Dedifferentiated amniotic fluid mesenchymal stem cell (primary cell): ENCODE data around the gene OXLD1.

Experiments
- DNase-seq: peaks from one replicate; pipeline ENCODE4 v3.0.0-alpha.2; 2016; ENCODE audit errors: extremely low spot score

Gene OXLD1

DNA sequence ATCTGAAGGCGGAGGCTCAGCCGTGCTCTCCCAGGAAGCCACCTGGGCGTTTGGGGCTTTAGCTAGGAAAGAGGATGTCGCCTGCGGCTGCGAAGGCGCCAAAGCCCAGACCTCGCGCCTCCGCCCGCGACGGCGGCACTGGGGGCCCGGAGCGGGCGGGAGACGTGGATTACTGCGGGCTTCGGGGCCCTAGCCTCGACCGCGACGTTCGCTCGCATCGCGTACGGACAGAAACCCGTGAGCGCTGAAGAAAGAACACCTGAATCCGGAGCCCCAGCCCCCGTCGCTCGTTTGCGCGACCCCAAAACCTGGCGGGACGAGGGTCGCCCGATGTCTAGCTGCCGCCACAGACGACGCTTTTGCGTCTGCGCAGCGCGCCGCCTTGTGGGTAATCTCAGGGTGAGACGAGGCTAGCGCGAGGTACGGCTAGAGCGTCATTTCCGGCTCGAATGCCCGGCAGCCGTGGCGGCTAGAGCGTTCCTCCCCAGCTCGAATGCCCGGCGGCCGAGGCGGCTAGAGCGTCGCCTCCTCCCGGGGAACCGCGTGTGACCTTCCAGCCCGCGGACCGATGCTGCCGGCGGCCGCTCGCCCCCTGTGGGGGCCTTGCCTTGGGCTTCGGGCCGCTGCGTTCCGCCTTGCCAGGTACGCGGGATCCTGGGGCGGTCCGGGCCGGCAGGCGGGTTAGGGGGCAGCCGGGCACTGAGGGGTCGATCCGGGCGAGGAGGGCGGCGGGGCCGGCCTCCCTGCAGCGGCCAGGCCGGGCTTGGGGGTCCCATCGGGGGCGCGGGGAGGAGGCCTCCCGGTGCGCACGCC is 36.7 kb upstream of the OXLD1 start, which contains the start of gene MRPL12:
TSS of gene MRPL12 (plus strand) at position 434 of the 813 bp plus-strand sequence. CDS start at position 569, 135 bp downstream.
- DNase-seq: peak; percentile 92

DNA sequence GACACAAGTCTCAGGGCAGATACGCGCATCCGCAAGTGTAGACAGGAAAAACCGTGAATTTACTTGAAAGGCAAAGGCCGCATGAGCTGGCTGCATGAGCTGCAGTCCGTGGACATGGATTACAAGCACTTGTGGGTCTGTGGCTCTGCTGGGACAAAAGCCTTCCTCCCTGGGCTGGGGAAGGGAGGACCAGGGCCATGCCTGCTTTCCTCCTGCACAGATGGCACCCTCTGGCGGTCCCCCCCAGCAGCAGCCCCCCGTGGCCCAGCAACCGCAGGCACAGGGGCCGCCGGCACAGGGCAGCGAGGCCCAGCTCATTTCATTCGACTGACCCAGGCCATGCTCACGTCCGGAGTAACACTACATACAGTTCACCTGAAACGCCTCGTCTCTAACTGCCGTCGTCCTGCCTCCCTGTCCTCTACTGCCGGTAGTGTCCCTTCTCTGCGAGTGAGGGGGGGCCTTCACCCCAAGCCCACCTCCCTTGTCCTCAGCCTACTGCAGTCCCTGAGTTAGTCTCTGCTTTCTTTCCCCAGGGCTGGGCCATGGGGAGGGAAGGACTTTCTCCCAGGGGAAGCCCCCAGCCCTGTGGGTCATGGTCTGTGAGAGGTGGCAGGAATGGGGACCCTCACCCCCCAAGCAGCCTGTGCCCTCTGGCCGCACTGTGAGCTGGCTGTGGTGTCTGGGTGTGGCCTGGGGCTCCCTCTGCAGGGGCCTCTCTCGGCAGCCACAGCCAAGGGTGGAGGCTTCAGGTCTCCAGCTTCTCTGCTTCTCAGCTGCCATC is 35.1 kb upstream of the OXLD1 start:
- DNase-seq: no peak

- no peak for DNase-seq
Observed at GRCh38 chr17:81700353-81701287, 34.2 kb upstream of the OXLD1 start.

DNA sequence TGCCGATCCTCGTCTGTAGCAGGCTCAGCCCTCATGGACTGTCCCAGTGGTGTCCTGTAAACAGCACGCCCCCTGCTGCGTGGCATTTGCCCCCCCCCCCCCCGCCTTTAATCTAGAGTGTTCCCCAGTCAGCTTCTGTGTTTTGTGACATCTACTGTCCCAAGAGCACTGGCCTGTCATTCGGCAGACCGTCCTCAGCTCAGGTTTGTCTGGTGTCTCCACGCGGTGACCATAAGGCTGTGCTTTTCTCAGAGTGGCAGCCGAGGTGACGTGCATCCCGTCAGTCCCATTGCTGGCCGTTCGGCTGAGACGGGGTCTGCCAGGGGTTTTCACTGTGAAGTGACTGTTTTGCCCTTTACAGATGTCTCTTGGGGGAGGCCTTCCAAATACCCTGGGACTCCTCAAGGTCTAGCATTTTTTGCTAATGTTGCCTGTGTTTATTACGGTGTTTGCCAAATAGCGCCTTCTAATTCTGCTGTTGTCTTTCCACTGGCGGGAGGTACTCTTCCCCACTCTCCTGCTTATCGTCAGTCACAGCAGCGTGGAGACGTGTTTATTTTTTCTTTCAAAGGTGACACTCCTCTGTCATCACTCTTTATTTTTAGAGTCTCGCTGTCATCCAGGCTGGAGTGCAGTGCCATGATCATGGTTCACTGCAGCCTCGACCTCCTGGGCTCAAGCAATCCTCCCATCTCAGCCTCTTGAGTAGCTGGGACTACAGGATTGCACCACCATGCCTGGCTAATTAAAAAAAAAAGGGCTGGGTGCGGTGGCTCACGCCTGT is 31.0 kb upstream of the OXLD1 start:
- no peak for DNase-seq

GRCh38 chr17:81696218-81696941 is 30.0 kb upstream of the OXLD1 start:
- DNase-seq: no peak

DNA sequence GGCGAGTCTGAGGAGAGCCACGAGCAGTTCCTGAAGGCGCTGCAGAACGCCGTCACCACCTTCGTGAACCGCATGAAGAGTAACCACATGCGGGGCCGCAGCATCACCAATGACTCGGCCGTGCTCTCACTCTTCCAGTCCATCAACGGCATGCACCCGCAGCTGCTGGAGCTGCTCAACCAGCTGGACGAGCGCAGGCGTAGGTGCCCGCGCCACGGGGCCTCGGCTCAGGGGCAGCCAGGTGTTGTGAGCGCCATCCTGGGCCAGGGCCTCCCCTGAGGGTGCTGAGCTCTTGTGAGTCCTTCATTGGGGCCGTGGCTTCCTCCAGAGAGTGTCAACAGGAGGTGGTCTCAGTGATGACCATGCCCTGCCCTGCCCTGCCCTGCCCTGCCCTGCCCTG is 29.4 kb upstream of the OXLD1 start:
- no peak for DNase-seq

DNA sequence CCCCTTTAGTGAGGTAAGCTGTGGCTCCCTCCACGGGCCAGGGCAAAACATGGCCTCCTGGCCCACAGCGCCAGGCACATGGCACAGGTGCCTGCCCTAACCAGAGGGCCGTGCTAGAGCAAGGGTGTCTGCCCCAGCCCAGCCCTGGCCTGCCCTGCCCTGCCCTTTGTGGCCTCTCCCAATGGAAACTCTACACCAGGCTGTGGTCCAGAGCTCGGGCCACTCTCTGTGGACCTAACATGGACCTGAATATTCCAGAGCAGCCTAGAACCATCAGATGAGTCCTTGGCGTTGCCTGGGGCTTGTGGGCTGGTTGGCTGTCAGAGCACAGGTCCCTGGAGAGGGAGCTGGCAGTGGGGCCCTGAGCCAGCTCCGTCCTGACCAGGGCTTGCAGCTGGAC is 28.8 kb upstream of the OXLD1 start:
- DNase-seq: no peak

GRCh38 chr17:81694810-81695209 is 28.4 kb upstream of the OXLD1 start:
- DNase-seq: no peak

- no peak for DNase-seq
Observed at GRCh38 chr17:81693509-81694210, 27.3 kb upstream of the OXLD1 start.

- no peak for DNase-seq
Observed at GRCh38 chr17:81691608-81692007, 25.2 kb upstream of the OXLD1 start.

- DNase-seq: no peak
Observed at GRCh38 chr17:81691196-81691595, 24.8 kb upstream of the OXLD1 start.

DNA sequence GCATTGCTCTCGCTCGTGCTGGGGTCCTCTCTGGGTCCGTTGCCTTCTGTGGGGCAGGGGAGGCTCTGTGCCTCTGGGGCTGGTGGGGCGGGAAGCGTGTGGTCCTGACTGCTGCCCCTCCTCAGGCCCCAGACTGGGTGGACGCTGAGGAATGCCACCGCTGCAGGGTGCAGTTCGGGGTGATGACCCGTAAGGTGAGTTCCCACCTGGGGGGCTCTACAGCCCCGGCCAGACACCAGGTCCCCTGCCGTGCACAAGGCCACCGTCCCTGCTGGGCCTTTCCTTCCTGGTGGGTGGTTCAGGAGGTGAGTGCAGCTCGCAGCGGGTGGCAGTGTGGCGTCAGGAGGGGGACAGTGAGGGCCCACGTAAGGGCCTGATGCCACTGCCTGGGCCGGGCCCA is 24.1 kb upstream of the OXLD1 start:
- DNase-seq: no peak

DNA sequence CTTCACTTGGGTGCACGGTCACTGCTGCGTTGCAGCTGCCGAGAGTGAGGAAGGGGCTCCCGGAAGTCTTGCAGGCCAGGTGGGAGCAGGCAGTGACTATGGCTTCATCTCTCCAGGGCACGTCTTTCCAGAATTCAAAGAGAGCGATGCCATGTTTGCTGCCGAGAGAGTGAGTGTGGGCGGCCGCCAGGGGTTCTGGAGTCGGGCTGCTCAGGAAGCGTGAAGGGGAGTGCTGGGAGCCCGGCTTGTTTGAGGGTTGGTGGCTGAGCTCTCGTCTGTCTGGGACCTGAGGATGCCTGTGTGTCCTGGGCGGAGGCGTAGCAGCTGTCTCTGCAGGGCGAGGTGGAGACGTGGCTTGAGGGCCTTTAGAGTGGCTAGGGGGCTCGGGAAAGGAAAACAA is 23.7 kb upstream of the OXLD1 start:
- DNase-seq: no peak

GRCh38 chr17:81688616-81689015 is 22.2 kb upstream of the OXLD1 start:
- DNase-seq: no peak

- no peak for DNase-seq
Observed at GRCh38 chr17:81687770-81688541, 21.6 kb upstream of the OXLD1 start.

DNA sequence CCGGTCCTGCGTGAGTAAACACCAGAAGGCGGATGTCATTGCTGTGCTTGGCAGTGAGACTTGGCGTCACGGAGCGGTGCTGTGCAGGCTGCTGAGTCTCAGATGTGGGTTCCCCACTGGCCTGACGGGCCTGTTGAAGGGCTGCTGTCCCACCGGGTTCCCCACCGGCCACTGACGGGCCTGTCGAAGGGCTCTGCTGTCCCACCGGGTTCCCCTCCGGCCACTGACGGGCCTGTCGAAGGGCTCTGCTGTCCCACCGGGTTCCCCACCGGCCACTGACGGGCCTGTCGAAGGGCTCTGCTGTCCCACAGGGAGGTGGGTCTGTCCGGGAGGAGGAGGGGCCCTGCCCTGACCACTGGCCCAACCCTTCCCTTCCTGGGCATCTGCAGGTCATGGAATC is 20.2 kb upstream of the OXLD1 start:
- DNase-seq: no peak

GRCh38 chr17:81685108-81685507 is 18.7 kb upstream of the OXLD1 start:
- no peak for DNase-seq

GRCh38 chr17:81684442-81684911 is 18.1 kb upstream of the OXLD1 start:
- no peak for DNase-seq
